Measurements from ENCODE around the gene ROPN1B. TPM values are rescaled to one million over a fixed set of nuclear protein-coding genes. Genes with fewer than 3 reads are reported as not detected.

Gene ROPN1B
- total RNA-seq, 1 experiment from 2014 or later: 0.13 TPM

DNA sequence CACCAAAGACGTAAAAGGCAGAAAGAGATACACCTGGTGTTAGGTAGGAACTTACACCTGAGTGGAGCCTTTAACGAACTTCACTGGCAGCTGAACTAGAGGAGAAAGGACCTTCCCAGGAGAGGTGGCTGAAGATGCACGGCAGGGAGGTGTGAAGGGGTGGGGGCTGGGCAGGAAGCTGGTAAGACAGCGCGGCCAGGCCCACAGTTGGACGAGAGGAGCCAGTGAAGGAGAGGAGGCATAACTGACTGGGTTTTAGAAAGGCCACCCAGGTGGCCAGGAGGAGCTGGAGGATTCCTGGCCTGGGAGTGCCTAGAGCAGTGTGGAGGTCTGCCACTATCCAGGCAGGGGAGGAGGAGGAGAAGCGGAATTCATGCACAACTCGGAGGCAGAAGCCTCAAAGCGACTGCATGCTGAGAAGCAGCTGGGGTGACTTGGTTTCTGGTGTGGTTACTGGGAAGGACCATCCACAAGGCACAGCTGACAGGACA lies 63.0 kb downstream of the ROPN1B start:
- peaks cover 42% of the 10 kb centered on the region for H3K9me3 Mint-ChIP-seq
- CTCF ChIA-PET: interaction anchor here (0.9 kb wide), 1 partner anchor 71 kb away, joined by 3 read pairs; no protein-coding TSS in a partner anchor
- POLR2A ChIA-PET: no interaction called here
- TF ChIP-seq RORB (CRISPR knock-in tag; IDR thresholded peaks at IDR 0.05) (no peak), JAZF1 (CRISPR knock-in tag; IDR thresholded peaks at IDR 0.05) (no peak), NFATC4 (CRISPR knock-in tag; IDR thresholded peaks at IDR 0.05) (no peak), MXD4 (CRISPR knock-in tag; IDR thresholded peaks at IDR 0.05; ENCODE audit: borderline replicate concordance) (no peak)
- TF ChIP-seq, protein P1, sequence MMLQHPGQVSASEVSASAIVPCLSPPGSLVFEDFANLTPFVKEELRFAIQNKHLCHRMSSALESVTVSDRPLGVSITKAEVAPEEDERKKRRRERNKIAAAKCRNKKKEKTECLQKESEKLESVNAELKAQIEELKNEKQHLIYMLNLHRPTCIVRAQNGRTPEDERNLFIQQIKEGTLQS (CRISPR knock-in tag; conservative IDR thresholded peaks at IDR 0.05): no peak
- TF ChIP-seq, protein P2, sequence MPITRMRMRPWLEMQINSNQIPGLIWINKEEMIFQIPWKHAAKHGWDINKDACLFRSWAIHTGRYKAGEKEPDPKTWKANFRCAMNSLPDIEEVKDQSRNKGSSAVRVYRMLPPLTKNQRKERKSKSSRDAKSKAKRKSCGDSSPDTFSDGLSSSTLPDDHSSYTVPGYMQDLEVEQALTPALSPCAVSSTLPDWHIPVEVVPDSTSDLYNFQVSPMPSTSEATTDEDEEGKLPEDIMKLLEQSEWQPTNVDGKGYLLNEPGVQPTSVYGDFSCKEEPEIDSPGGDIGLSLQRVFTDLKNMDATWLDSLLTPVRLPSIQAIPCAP (CRISPR knock-in tag; IDR thresholded peaks at IDR 0.05): no peak
- TF ChIP-seq, protein P3, sequence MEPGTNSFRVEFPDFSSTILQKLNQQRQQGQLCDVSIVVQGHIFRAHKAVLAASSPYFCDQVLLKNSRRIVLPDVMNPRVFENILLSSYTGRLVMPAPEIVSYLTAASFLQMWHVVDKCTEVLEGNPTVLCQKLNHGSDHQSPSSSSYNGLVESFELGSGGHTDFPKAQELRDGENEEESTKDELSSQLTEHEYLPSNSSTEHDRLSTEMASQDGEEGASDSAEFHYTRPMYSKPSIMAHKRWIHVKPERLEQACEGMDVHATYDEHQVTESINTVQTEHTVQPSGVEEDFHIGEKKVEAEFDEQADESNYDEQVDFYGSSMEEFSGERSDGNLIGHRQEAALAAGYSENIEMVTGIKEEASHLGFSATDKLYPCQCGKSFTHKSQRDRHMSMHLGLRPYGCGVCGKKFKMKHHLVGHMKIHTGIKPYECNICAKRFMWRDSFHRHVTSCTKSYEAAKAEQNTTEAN (CRISPR knock-in tag; IDR thresholded peaks at IDR 0.05): no peak
- TF ChIP-seq, protein P4, sequence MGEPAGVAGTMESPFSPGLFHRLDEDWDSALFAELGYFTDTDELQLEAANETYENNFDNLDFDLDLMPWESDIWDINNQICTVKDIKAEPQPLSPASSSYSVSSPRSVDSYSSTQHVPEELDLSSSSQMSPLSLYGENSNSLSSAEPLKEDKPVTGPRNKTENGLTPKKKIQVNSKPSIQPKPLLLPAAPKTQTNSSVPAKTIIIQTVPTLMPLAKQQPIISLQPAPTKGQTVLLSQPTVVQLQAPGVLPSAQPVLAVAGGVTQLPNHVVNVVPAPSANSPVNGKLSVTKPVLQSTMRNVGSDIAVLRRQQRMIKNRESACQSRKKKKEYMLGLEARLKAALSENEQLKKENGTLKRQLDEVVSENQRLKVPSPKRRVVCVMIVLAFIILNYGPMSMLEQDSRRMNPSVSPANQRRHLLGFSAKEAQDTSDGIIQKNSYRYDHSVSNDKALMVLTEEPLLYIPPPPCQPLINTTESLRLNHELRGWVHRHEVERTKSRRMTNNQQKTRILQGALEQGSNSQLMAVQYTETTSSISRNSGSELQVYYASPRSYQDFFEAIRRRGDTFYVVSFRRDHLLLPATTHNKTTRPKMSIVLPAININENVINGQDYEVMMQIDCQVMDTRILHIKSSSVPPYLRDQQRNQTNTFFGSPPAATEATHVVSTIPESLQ (CRISPR knock-in tag; IDR thresholded peaks at IDR 0.05): no peak
- TF ChIP-seq, protein P5, sequence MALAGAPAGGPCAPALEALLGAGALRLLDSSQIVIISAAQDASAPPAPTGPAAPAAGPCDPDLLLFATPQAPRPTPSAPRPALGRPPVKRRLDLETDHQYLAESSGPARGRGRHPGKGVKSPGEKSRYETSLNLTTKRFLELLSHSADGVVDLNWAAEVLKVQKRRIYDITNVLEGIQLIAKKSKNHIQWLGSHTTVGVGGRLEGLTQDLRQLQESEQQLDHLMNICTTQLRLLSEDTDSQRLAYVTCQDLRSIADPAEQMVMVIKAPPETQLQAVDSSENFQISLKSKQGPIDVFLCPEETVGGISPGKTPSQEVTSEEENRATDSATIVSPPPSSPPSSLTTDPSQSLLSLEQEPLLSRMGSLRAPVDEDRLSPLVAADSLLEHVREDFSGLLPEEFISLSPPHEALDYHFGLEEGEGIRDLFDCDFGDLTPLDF (CRISPR knock-in tag; IDR thresholded peaks at IDR 0.05): no peak
- peak; percentile 51 for ATAC-seq
- peaks cover 11% of the 10 kb centered on the region for H3K4me1 Mint-ChIP-seq
- no peak overlapping the region for H3K27ac Mint-ChIP-seq
- H3K27me3 Mint-ChIP-seq (ENCODE audit: low read depth): peaks cover 30% of the 10 kb centered on the region
- H3K4me3 Mint-ChIP-seq: no peak overlapping the region
- DNase-seq (ENCODE audit: low spot score): no peak
- H3K36me3 Mint-ChIP-seq: peaks cover 39% of the 10 kb centered on the region

Other genes starting within 250 kb of the ROPN1B start
- gene SLC41A3, start 114.9 kb downstream of the ROPN1B start, total RNA-seq (2021): 28.1 to 33.5 TPM (median 28.4 TPM) in 3 replicates
- 0.78 to 2.0 TPM (median 1.2 TPM) in 3 replicates for gene ALDH1L1, start 211.4 kb downstream of the ROPN1B start, total RNA-seq (2021)